Cerebellar nuclear complex (tissue), 1 donor: ENCODE data around the gene KIF9.
"Not testable (repeated sequence)": the region's sequence is repeated elsewhere in the genome, so short reads cannot be mapped to it uniquely, and the experiment has no call there.

Experiments used
- DNase-seq, 2 experiments: peaks; one replicate each; lab custom pipeline; 2025; lab: John Stamatoyannopoulos, UW

The KIF9 gene

GRCh38 chr3:47251689-47252088, 30.9 kb downstream of the KIF9 start:
- no peak for DNase-seq

- DNase-seq = not testable (repeated sequence)
Observed at GRCh38 chr3:47251085-47251484, 31.5 kb downstream of the KIF9 start.

GRCh38 chr3:47250309-47251060, 32.1 kb downstream of the KIF9 start:
- DNase-seq = no peak

GRCh38 chr3:47247131-47248064, 35.2 kb downstream of the KIF9 start:
- DNase-seq = no peak

GRCh38 chr3:47245271-47245670, 37.3 kb downstream of the KIF9 start:
- no peak for DNase-seq

GRCh38 chr3:47244531-47245100, 38.0 kb downstream of the KIF9 start:
- no peak for DNase-seq

GRCh38 chr3:47243419-47244147, 39.0 kb downstream of the KIF9 start:
- DNase-seq = no peak

GRCh38 chr3:47239929-47240328, 42.7 kb downstream of the KIF9 start:
- no peak for DNase-seq

- DNase-seq = no peak
Observed at GRCh38 chr3:47238017-47238416, 44.6 kb downstream of the KIF9 start.

- no peak for DNase-seq
Observed at GRCh38 chr3:47228088-47228487, 54.5 kb downstream of the KIF9 start.

- no peak for DNase-seq
Observed at GRCh38 chr3:47227678-47228077, 54.9 kb downstream of the KIF9 start.

GRCh38 chr3:47225310-47225906, 57.2 kb downstream of the KIF9 start:
- DNase-seq = no peak

GRCh38 chr3:47223755-47224154, 58.8 kb downstream of the KIF9 start:
- DNase-seq = no peak

GRCh38 chr3:47221798-47222197, 60.8 kb downstream of the KIF9 start:
- DNase-seq = no peak

GRCh38 chr3:47210863-47211405, 71.7 kb downstream of the KIF9 start:
- DNase-seq = no peak

- DNase-seq = not testable (repeated sequence)
Observed at GRCh38 chr3:47206022-47206421, 76.6 kb downstream of the KIF9 start.

GRCh38 chr3:47204875-47205274, 77.7 kb downstream of the KIF9 start:
- no peak for DNase-seq

- no peak for DNase-seq
Observed at GRCh38 chr3:47202542-47202941, 80.1 kb downstream of the KIF9 start.

GRCh38 chr3:47197287-47197686, 85.3 kb downstream of the KIF9 start:
- no peak for DNase-seq

GRCh38 chr3:47194994-47195393, 87.6 kb downstream of the KIF9 start:
- no peak for DNase-seq
